Stimulated activated naive CD8-positive, alpha-beta T cell treated with anti-CD3 and anti-CD28 coated beads, Interleukin-15, Interleukin-2, amounts not matched to agents 100 U/mL and 50 U/mL, for 24 hours (primary cell): ENCODE results near the gene SLITRK3.
"Not testable (repeated sequence)": the region's sequence is repeated elsewhere in the genome, so short reads cannot be mapped to it uniquely, and the experiment has no call there.

ENCODE experiments used
- ATAC-seq: fragments of 150-1000 bp; cut with Tn5 transposase; one replicate; pipeline ENCODE4 v1.10.0; 2021
- DNase-seq: peaks from one replicate; pipeline ENCODE4 v3.0.0; 2021

The SLITRK3 gene

GRCh38 chr3:165188452-165188851, 7.7 kb downstream of the SLITRK3 start:
- ATAC-seq: no peak
- DNase-seq: no peak

GRCh38 chr3:165185707-165186327, 10.4 kb downstream of the SLITRK3 start:
- DNase-seq: peak; percentile 30
- peak; percentile 71 for ATAC-seq

GRCh38 chr3:165181556-165181955, 14.6 kb downstream of the SLITRK3 start:
- no peak for DNase-seq
- ATAC-seq: no peak

GRCh38 chr3:165170236-165170635, 25.9 kb downstream of the SLITRK3 start:
- DNase-seq: no peak

GRCh38 chr3:165169368-165169767, 26.8 kb downstream of the SLITRK3 start:
- DNase-seq (no peak), ATAC-seq (no peak)

More at GRCh38 chr3:165170236-165170635, 25.9 kb downstream of the SLITRK3 start:
- ATAC-seq: no peak

GRCh38 chr3:165162883-165163282, 33.3 kb downstream of the SLITRK3 start:
- DNase-seq: no peak
- no peak for ATAC-seq

- ATAC-seq (no peak), DNase-seq (no peak)
Measured at GRCh38 chr3:165159760-165160421, 36.3 kb downstream of the SLITRK3 start.

- ATAC-seq (no peak), DNase-seq (no peak)
Measured at GRCh38 chr3:165158011-165158410, 38.2 kb downstream of the SLITRK3 start.

- DNase-seq: no peak
Measured at GRCh38 chr3:165156757-165157420, 39.3 kb downstream of the SLITRK3 start.

DNA sequence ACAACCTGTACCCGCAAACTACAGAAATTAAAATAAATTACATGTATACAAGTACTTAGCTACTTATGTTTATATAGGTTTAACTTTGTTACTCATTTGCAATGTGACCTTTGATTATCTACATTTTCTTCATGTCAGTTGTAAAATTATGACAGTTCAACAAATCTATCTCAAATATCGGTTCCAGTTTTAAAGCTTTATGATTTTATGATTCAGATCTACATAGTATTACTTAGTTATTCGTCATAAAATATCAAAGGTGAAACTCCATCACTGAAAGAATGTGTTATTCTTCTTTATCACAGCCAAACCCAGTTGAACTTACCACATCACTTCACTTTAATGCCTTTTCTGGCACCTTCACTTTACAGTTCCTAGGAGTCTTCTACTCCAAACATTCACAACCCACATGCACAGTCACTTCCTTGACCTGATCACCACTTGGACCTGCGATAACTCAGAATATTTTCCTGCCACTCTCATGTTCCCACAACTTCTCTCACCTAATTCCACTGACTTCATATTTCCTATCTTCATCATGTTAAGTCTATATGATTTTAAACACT, 47.2 kb downstream of the SLITRK3 start:
- no peak for ATAC-seq
- DNase-seq: no peak

More at GRCh38 chr3:165156757-165157420, 39.3 kb downstream of the SLITRK3 start:
- no peak for ATAC-seq

DNA sequence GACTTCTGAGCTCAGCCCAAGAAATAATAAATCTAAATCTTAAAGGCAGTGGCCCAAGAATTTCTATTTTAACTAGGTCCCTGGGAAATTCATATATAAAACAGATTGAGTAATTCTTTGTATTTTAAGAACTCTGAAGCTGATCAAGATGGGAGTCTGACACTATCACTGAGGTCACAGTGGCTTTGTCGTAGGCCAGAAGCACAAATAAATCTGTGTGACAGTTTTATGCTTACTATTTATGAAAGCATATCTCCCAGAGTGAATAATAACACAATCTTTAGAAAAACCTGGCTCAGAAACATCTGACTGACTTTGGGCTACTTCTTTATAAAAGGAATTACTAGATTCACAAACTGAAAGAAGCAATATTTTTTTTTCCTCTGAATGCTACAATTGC, 51.9 kb downstream of the SLITRK3 start:
- ATAC-seq (no peak), DNase-seq (no peak)

GRCh38 chr3:165139918-165140317, 56.3 kb downstream of the SLITRK3 start:
- ATAC-seq, DNase-seq: not testable (repeated sequence)
